Epithelial cell of esophagus (primary cell): Measurements from ENCODE around the gene PTBP3.

Experiments
- DNase-seq: peaks from one replicate; pipeline ENCODE4 v3.0.0; 2010; ENCODE audit warnings: low read depth
- H3K4me3 ChIP-seq: 2 replicates; pipeline ENCODE4 v1.5.1; 2011; ENCODE audit warnings: mild to moderate bottlenecking, low read length, control low read depth
- CTCF ChIP-seq: IDR thresholded peaks from 2 replicates; pipeline ENCODE4 v1.5.1; 2011; ENCODE audit warnings: low read depth, mild to moderate bottlenecking, low read length, control low read depth, inconsistent platforms; ENCODE audit not compliant: insufficient read depth; ENCODE audit errors: missing control alignments

The PTBP3 gene

DNA sequence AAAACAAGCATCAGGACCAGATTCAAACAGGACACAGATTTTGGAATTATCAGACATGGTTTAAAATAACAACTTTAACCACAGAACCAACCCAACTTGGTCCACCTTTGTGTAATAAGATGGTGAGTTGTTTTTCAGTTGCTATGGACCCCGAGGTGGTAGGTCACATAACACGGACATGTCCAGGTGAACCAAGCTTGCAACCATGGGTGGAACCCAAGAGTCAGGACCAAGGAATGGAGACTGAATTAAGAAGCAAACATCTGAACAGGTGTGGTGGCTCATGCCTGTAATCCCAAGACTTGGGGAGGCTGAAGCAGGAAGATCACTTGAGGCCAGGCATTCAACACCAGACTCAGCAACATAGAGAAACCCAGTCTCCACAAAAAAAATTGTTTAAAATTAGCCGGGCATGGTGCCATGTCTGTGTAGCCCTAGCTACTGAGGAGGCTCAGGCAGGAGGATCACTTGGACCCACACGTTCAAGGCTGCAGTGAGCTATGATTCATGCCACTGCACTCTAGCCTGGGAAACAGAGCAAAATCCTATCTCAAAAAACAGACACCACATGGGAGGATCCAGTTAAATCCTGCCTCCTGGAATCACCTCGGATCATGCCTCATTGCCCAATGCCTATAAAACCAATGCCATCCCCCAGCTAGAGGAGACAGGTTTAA, 10.6 kb downstream of the PTBP3 start:
- no peak for DNase-seq
- no peak overlapping the region for H3K4me3 ChIP-seq
- no peak for TF ChIP-seq CTCF

DNA sequence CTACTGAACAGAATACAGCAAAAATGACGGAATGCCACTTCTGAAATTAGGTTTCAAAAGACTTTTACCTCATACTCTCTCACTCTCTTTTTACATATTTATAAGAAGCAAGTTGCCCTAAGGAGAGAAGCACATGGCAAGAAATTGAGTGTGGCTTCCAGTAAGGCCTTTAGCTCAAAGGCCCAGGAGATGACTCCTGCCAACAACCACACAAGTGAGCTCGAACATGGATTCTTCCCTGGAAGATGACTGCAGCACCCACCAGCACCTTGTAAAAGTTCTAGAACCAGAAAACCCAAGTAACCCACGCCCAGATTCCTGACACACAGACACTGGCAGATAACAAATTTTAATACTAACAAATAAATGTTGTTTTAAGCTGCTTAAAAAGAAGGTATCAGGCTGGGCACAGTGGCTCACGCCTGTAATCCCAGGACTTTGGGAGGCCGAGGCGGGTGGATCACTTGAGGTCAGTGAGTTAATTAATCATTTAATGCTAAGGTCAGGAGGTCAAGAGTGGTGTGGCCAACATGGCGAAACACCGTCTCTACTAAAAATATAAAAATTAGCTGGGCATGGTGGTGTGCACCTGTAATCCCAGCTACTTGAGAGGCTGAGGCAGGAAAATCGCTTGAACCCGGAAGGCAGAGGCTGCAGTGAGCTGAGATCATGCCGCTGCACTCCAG, 17.0 kb downstream of the PTBP3 start:
- DNase-seq, result no peak
- no peak for TF ChIP-seq CTCF
- H3K4me3 ChIP-seq, result no peak overlapping the region

DNA sequence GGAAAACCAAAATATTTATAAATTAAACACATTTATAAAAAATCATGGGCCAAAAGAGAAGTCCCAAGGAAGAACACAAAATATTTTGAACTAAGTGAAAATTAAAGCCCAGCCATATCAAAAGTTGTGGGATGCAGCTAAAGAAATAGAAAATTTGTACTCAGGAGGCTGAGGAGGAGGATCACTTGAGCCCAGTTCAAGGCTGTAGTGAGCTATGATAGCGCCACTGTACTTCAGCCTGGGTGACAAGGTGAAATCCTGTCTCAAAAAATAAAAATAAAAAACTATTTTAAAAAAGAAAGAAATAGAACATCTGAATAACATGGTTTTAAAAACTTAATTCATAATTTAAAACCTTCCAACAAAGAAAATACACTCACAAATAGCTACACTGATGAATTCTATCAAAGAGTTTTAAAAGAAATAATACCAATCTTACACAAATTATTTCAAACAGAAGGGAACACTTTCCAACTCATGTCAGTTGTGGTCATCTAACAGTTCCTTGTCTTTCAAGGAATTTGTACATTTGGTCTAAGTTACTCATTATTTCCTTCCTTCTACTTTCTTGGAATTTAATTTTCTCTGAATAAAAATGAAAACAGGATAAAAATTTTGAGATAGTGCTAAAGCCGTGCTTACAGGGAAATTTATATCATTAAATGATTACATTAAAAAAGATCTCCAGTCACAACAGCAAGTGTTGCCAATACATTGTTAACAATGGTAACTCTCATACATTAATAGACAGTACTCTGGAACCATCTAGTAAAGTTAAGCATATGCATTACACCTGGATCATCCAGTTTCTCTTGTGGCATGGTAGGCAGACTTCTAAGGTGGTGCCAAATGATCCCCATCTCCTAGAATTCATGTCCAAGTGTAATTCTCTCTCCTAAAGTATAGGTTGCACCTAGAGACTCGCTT, 17.8 kb downstream of the PTBP3 start:
- H3K4me3 ChIP-seq, result no peak overlapping the region
- TF ChIP-seq CTCF, result no peak
- no peak for DNase-seq

DNA sequence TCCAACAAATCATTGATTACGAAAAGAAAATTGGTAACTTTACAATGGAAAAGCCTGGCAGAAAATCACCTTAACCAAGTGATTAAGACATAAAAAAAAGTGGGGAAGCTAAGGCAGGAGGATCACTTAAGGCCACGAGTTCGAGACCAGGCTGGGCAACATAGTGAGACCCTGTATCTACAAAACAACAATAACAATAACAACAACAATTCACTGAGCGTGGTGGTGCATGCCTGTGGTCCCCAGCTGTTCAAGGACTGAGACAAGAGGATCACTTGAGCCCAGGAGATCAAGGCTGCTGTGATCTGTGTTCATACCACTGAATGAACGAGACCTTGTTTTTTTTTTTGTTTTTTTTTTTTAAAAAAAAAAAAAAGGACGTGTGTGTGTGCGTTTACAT, 21.3 kb downstream of the PTBP3 start:
- TF ChIP-seq CTCF, result no peak
- no peak for DNase-seq
- no peak overlapping the region for H3K4me3 ChIP-seq

GRCh38 chr9:112311497-112311896, 21.9 kb downstream of the PTBP3 start:
- no peak for DNase-seq
- no peak overlapping the region for H3K4me3 ChIP-seq
- no peak for TF ChIP-seq CTCF

DNA sequence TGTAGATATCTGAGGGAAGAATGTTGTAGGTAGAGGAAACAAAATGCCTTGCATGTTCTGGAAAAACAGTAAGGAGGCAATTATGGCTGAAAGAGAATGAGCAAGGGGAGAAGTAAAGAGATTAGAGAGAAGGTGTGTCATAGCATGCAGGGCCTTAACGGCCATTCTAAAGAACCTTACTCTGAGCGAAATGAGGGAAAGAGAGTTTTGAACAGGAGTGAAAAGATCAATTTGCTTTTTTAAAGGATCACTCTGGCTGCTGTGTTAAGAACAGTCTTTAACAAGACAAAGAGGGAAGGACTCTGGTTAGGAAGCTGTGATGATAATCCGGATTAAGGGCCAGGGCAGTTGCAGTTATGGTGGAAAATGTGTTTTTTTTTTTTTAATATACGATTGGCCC, 22.6 kb downstream of the PTBP3 start:
- DNase-seq, result no peak
- H3K4me3 ChIP-seq, result no peak overlapping the region
- TF ChIP-seq CTCF, result no peak
